ENCODE data around the gene TNNT2.

- TF ChIP-seq POLR2AphosphoS5 (IDR thresholded peaks at IDR 0.05; ENCODE audit: low read depth, low read length): no peak
- TF ChIP-seq, protein P1, sequence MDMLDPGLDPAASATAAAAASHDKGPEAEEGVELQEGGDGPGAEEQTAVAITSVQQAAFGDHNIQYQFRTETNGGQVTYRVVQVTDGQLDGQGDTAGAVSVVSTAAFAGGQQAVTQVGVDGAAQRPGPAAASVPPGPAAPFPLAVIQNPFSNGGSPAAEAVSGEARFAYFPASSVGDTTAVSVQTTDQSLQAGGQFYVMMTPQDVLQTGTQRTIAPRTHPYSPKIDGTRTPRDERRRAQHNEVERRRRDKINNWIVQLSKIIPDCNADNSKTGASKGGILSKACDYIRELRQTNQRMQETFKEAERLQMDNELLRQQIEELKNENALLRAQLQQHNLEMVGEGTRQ (IDR thresholded peaks at IDR 0.05; ENCODE audit: low read length): no peak
These were observed 15.6 kb upstream of the TNNT2 start for GRCh38 chr1:201393076-201393475.

Measured in H1 (cell line).